Measurements from ENCODE around the gene PREB. TPM values are rescaled to one million over a fixed set of nuclear protein-coding genes. Genes with fewer than 3 reads are reported as not detected.
A peak's percentile ranks its signal among the peaks of the same experiment; 100 is the strongest.

The PREB gene
- total and polyA plus RNA-seq, 2 of the 13 experiments (the other 11 are each of a cell fraction or from before 2014, with no cell fraction given) = 112 to 192 TPM

GRCh38 chr2:27095427-27095744 is 39.0 kb downstream of the PREB start (continued):
- TF ChIP-seq ZNF503 (CRISPR knock-in tag; IDR thresholded peaks at IDR 0.05) (no peak), RBFOX2 (IDR thresholded peaks at IDR 0.05; ENCODE audit: low read depth, low read length) (no peak), ZNF550 (CRISPR knock-in tag; IDR thresholded peaks at IDR 0.05; ENCODE audit: borderline replicate concordance) (peak; percentile 97; the same call in 1 of the 2 replicates), ZUFSP (CRISPR knock-in tag; IDR thresholded peaks at IDR 0.05; ENCODE audit: borderline replicate concordance) (no peak), ZNF225 (CRISPR knock-in tag; IDR thresholded peaks at IDR 0.05) (0 out of 2 replicates have a peak, but pooled peaks have one; percentile 81), ZNF30 (CRISPR knock-in tag; IDR thresholded peaks at IDR 0.05) (no peak), TFDP1 (CRISPR knock-in tag; IDR thresholded peaks at IDR 0.05; ENCODE audit: borderline replicate concordance) (no peak), MED1 (CRISPR knock-in tag; IDR thresholded peaks at IDR 0.05) (no peak), MEIS2 (CRISPR knock-in tag; IDR thresholded peaks at IDR 0.05) (no peak), KDM3A (CRISPR knock-in tag; IDR thresholded peaks at IDR 0.05; ENCODE audit: low read depth) (no peak), ATF6 (CRISPR knock-in tag; conservative IDR thresholded peaks at IDR 0.05) (no peak), NONO (IDR thresholded peaks at IDR 0.05) (no peak), NONO (CRISPR knock-in tag; conservative IDR thresholded peaks at IDR 0.05) (no peak), SALL2 (CRISPR knock-in tag; IDR thresholded peaks at IDR 0.05) (no peak), MTF2 (CRISPR knock-in tag; IDR thresholded peaks at IDR 0.05; ENCODE audit: borderline replicate concordance) (0 out of 2 replicates have a peak, but pooled peaks have one; percentile 46), BORCS8-MEF2B (CRISPR knock-in tag; IDR thresholded peaks at IDR 0.05) (no peak), MXD3 (CRISPR knock-in tag; IDR thresholded peaks at IDR 0.05) (0 out of 2 replicates have a peak, but pooled peaks have one; percentile 15), KLF16 (CRISPR knock-in tag; IDR thresholded peaks at IDR 0.05) (no peak), TIGD3 (CRISPR knock-in tag; IDR thresholded peaks at IDR 0.05; ENCODE audit: borderline replicate concordance) (no peak), SRF (IDR thresholded peaks at IDR 0.05; ENCODE audit: low read depth, low read length) (no peak), TCF7 (IDR thresholded peaks at IDR 0.05; ENCODE audit: low read depth) (no peak)

Data from HepG2 (cell line).